Epithelial cell of proximal tubule (primary cell): ENCODE measurements around the gene RALGPS1. TPM values are rescaled to one million over a fixed set of nuclear protein-coding genes. Genes with fewer than 3 reads are reported as not detected.

Experiments used
- DNase-seq: peaks from one replicate; pipeline ENCODE4 v3.0.0-alpha.2; 2011; ENCODE audit warnings: low read depth
- H3K4me3 ChIP-seq: 2 replicates; pipeline ENCODE4 v1.5.1; 2011; ENCODE audit warnings: low read depth, mild to moderate bottlenecking, low read length
- CTCF ChIP-seq: conservative IDR thresholded peaks from 2 replicates; pipeline ENCODE4 v1.5.1; 2012; ENCODE audit warnings: low read depth, mild to moderate bottlenecking, low read length
- total RNA-seq: library from RNA; depleted of rRNA; stranded (reverse); fragments of >200 nt; gene quantifications from 2 replicates; pipeline ENCODE4 v1.2.3, GENCODE V29; 2015

RALGPS1 gene
- total RNA-seq, 1 donor from 2014 or later = 4.0 TPM

GRCh38 chr9:126877418-126877817 lies 37.2 kb upstream of the RALGPS1 start:
- no peak for TF ChIP-seq CTCF
- DNase-seq = no peak
- no peak overlapping the region for H3K4me3 ChIP-seq

GRCh38 chr9:126879288-126879687 lies 35.3 kb upstream of the RALGPS1 start:
- no peak for TF ChIP-seq CTCF
- no peak for DNase-seq
- H3K4me3 ChIP-seq = no peak overlapping the region

- DNase-seq = no peak
- no peak for TF ChIP-seq CTCF
- no peak overlapping the region for H3K4me3 ChIP-seq
Measured at GRCh38 chr9:126880226-126880946, 34.2 kb upstream of the RALGPS1 start.

GRCh38 chr9:126880947-126881332 lies 33.6 kb upstream of the RALGPS1 start:
- DNase-seq = no peak
- no peak for TF ChIP-seq CTCF

GRCh38 chr9:126882746-126883145 lies 31.8 kb upstream of the RALGPS1 start:
- H3K4me3 ChIP-seq = no peak overlapping the region
- no peak for DNase-seq
- TF ChIP-seq CTCF = no peak

More at GRCh38 chr9:126880947-126881332, 33.6 kb upstream of the RALGPS1 start:
- H3K4me3 ChIP-seq = no peak overlapping the region

GRCh38 chr9:126883636-126884035 lies 30.9 kb upstream of the RALGPS1 start:
- peak; percentile 76 for DNase-seq
- no peak overlapping the region for H3K4me3 ChIP-seq
- no peak for TF ChIP-seq CTCF

GRCh38 chr9:126885131-126885641 lies 29.4 kb upstream of the RALGPS1 start:
- H3K4me3 ChIP-seq = no peak overlapping the region
- peak; percentile 31 for DNase-seq
- TF ChIP-seq CTCF = no peak
